Activated CD4-positive, alpha-beta T cell treated with anti-CD3 and anti-CD28 coated beads, Interleukin-2, amount 50 U/mL, for 24 hours (primary cell): ENCODE measurements around the gene KRABD2.
"Not testable (repeated sequence)": the region's sequence is repeated elsewhere in the genome, so short reads cannot be mapped to it uniquely, and the experiment has no call there.

Experiments used
- DNase-seq, 2 donors: peaks; one replicate each; pipeline ENCODE4 v3.0.0-alpha.2; 2020; ENCODE audit warnings: low read depth in 1 of 2, low spot score in 1 of 2

KRABD2 gene

DNA sequence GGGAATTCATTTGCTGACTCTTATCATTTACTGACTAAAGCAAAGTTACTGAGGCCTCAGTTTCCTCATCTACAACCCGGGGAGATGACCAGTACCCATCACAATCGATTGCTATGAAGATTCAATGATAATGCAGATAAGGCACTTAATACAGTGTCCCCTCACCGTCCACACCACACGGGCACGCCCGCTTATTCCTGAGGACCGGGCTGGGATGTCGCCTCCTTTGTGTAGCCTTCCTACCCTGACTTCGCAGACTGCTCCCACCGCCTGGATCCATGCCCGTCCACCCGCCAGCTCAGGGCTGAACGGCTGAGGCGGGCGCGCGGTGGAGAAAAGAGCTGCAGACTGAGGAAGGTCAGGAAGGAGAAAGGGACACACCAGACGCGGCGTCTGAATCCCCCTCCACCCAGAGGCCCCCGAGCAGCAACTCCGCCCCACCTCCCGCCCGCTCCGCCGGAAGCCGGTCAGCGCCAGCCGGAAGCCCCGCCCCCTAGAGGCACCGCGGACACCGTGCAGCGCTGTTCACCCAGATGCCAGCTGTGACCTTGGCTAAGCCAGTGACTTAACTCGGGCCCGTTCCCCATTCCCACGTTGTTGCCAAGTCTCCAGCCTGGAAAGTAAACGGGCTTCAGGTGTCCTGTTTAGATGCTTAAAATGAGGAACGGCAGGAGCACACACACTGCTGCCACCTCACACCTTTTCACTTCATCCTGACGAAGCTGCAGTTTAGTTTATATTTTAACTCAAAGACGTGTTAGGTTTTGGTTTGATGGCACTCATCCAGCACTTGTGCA lies at the start of gene KRABD2:
Gene KRABD2, minus strand, starts transcription at position 434 of the 797 bp plus-strand sequence.
- peak; percentile 87 to 88 for DNase-seq

DNA sequence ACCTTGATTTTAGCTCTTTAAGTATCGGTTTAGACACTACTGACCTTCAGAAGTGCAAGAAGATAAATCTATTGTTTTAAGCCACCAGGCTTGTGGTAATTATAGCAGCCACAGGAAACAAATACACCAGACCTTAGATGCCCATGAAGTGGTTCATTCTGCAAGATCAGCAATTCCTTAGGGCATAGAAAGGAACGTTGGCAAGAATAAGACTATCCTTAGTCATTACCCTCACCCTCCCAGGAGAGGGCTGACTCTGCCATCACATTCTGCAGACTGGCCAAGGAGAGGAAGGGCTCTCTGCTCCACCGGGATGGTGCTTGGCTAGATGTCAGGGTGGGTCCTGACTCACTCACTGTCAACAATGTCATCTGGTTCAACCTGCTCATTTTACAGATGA lies 45.1 kb upstream of the KRABD2 start:
- no peak for DNase-seq

GRCh38 chr17:8420041-8420934 lies 43.8 kb upstream of the KRABD2 start:
- no peak for DNase-seq

DNA sequence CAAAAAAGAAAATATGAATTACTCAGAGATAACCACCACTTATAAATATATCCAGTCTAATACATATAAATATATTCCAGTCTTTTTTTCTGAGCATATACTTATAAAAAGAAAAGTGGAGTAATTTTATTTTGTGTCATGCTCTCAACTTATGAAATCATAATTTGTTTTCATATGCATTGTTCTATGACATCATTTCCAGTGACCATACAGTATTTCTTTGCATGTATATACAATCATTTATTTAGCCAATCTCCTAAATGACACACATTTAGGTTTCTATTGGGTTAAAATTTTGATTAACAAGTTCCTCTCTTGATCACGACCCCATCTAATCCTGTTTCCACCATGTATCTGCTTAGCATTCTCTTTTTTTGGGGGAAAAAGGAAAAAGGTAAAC lies 42.8 kb upstream of the KRABD2 start:
- no peak for DNase-seq

DNA sequence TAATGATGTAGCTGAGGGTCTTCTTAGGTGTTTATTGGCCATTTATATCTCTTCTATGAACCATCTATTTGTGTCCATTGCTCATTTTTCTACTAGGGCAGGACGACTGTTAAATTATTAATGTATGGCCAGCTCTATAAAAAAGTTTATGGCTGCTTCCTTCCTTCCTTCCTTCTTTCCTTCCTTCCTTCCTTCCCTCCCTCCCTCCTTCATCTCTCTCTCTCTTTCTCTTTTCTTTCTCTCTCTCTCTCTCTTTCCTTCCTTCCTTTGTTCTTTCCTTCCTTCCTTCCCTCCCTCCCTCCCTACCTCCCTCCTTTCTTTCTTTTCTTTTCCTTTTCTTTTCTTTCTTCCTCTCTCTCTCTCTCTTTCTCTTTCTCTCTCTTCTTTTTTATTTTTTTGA lies 42.0 kb upstream of the KRABD2 start:
- DNase-seq = no peak

DNA sequence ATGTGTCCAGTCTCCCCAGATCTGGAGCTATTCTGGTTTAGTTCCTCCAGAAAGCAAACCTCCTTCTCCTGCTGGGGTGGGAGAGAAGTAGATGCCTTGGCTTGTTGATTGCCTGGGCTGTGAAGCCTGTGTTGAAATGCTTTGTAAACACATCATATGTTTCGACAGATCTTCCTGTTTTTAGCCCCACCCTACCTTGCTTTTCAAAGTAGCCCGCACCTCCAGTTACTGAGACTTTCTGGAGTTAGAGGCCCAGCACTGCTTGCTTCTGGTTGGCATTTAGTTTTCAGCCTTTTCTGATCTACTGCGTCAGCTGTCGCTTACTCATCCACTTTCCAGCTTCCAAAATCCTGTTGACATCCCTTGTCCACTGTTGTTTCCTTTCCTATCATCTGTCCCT lies 41.3 kb upstream of the KRABD2 start:
- DNase-seq = no peak

DNA sequence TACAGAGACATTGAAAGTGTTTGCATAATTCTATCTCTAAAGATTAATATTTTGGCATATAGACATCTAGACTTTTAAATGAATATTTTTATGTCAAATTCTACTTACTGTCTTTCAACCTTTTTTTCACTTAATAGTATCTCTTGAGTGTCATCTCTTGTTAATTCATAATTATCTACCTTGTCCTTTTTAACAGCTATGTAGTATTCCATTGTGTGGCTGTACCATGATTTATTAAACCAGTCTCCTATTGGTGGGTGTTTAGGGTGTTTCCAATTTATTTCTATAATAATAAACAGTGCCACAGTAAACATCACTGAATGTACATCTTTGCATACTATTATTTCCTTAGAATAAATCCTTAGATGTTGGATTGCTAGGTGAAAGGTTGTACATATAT lies 37.4 kb upstream of the KRABD2 start:
- DNase-seq = no peak

- no peak for DNase-seq
Measured at GRCh38 chr17:8413328-8413727, 36.8 kb upstream of the KRABD2 start.

GRCh38 chr17:8412089-8412488 lies 35.6 kb upstream of the KRABD2 start:
- DNase-seq = no peak

DNA sequence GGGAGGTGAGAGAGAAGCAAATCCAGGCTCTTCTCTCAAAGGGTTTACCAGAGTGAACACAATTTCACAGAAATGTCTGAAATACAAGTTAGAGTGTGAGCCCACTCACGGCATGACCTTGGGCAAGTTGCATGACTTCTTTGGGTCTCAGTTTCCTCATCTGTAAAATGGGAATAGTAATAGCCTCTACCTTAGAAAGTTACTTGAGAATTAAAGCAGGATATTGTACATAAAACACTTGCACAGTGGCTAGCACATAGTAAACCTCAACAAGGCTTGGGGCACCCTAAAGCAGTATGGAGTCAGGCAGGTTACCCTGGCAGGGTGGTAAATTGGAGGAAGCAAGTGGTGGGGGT lies 34.4 kb upstream of the KRABD2 start:
- DNase-seq = no peak

GRCh38 chr17:8409966-8410882 lies 33.7 kb upstream of the KRABD2 start:
- peak; percentile 56 to 71 for DNase-seq

DNA sequence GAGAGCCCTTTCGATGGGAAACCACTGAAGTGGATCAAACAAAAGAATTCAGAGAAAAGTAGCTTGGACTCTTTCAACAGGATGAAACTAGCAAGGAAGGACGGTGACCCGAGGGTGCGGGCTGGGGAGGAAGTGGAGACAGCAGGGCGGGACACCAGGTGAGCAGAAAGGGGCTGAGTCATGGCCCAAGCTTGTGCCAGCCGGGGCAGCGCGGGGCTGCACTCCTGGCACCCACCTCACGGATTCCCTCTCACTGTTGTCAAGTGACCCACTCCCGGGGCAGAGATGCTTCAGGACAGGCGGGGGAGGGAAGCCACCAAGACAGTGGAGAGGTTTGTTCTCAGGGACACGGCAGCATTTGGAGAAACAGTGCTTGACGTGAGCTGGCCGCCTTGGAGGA lies 31.9 kb upstream of the KRABD2 start:
- no peak for DNase-seq

- no peak for DNase-seq
Measured at GRCh38 chr17:8406174-8406573, 29.7 kb upstream of the KRABD2 start.

- no peak for DNase-seq
Measured at GRCh38 chr17:8405499-8406016, 29.1 kb upstream of the KRABD2 start.

DNA sequence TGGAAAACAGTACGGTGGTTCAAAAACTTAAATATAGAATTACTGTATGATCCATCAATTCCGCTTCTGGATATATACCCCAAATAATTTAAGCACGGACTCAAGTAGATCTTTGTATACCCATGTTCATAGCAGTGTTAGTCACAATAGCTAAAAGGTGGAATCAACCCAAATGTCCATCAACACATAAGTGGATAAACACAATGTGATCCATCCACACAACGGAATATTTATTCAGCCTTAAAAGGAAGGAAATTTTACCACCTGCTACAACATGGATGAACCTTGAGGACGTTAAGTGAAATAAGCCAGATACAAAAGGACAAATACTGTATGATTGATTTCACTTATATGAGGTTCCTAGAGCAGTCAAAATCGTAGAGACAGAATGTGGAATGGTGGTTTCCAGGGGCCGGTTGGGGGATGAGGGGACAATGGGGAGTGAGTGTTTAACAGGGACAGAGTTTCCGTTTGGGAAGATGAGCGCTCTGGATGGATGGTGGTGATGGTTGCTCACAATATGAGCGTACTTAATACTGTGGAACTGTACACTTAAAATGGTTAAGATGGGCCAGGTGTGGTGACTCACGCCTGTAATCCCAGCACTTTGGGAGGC lies 26.5 kb upstream of the KRABD2 start:
- no peak for DNase-seq

DNA sequence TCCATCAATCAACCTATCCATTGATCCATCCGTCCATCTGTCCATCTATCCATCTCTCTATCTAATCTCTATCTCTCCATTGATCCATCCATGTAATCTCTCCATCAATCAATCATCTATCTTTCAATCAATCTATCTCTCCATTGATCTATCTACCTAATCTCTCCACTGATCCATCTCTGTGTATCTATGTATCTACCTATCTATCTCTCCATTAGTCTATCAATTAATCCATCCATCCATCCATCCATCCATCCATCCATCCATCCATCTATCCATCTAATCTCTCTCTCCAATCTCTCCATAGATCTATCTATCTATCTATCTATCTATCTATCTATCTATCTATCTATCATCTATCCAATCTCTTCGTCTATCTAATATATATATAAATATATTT lies 24.6 kb upstream of the KRABD2 start:
- no peak for DNase-seq

- no peak for DNase-seq
Measured at GRCh38 chr17:8398980-8399379, 22.5 kb upstream of the KRABD2 start.

GRCh38 chr17:8397636-8398035 lies 21.1 kb upstream of the KRABD2 start, which contains the start of gene RNF222:
Gene RNF222, minus strand, starts transcription at chr17:8397827. Its CDS starts 4,366 bp downstream, at chr17:8393461.
- DNase-seq = no peak

- DNase-seq = not testable (repeated sequence)
Measured at GRCh38 chr17:8394497-8394896, 18.0 kb upstream of the KRABD2 start.

GRCh38 chr17:8393470-8394231 lies 17.1 kb upstream of the KRABD2 start:
- no peak for DNase-seq
